GM13977 (cell line): ENCODE measurements around the gene CD48.

Source experiments
- DNase-seq: peaks from one replicate; pipeline ENCODE4 v3.0.0; 2012; ENCODE audit warnings: low spot score
- in situ Hi-C: fragments of 300-500 bp; cut with MboI; formaldehyde crosslinking; loops from one replicate; pipeline ENCODE4 v1.12.0; 2022; ENCODE audit warnings: low sequenced_read_pairs, low pct_unique_long_range_greater_than_20kb, mixed read lengths, inconsistent platforms; ENCODE audit not compliant: unreplicated experiment
- TF ChIP-seq, protein P1 (sequence below): IDR thresholded peaks from 2 replicates; pipeline ENCODE4 v1.5.1; 2012; ENCODE audit warnings: mild to moderate bottlenecking, control low read depth; ENCODE audit not compliant: insufficient read depth; ENCODE audit errors: extremely low read depth, missing control alignments

Gene CD48

DNA sequence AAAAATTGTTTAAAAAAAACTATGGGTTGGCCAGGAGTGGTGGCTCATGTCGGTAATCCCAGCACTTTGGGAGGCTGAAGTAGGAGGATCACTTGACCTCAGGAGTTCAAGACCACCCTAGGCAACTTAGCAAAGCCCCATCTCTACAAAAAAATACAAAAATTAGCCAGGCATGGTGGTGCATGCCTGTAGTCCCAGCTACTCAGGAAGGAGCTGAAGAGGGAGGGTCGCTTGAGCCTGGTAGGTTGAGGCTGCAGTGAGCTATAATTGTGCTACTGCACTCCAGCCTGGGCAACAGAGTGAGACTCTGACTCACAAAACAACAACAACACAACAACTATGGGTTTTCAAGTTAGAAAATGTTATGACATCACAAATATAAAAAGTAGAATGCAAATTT, 43.8 kb upstream of the CD48 start:
- in situ Hi-C loops: no loop called here
- TF ChIP-seq, protein P1, sequence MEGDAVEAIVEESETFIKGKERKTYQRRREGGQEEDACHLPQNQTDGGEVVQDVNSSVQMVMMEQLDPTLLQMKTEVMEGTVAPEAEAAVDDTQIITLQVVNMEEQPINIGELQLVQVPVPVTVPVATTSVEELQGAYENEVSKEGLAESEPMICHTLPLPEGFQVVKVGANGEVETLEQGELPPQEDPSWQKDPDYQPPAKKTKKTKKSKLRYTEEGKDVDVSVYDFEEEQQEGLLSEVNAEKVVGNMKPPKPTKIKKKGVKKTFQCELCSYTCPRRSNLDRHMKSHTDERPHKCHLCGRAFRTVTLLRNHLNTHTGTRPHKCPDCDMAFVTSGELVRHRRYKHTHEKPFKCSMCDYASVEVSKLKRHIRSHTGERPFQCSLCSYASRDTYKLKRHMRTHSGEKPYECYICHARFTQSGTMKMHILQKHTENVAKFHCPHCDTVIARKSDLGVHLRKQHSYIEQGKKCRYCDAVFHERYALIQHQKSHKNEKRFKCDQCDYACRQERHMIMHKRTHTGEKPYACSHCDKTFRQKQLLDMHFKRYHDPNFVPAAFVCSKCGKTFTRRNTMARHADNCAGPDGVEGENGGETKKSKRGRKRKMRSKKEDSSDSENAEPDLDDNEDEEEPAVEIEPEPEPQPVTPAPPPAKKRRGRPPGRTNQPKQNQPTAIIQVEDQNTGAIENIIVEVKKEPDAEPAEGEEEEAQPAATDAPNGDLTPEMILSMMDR: no peak
- DNase-seq: no peak

DNA sequence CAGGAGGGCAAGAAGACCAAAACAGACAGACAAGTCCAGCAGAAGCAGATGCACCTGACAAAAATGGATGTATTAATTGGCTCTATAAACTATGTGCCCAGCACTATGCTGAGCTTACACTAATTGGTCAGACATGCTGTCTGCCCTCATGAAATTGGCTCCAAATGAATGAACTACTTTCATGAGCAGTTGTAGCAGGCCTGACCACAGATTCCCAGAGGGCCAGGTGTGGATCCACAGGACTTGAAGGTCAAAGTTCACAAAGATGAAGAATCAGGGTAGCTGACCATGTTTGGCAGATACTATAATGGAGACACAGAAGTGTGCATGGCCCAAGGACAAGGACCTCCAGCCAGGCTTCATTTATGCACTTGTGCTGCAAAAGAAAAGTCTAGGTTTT, 42.0 kb upstream of the CD48 start:
- TF ChIP-seq, protein P1: no peak
- in situ Hi-C loops: no loop called here
- DNase-seq: no peak

DNA sequence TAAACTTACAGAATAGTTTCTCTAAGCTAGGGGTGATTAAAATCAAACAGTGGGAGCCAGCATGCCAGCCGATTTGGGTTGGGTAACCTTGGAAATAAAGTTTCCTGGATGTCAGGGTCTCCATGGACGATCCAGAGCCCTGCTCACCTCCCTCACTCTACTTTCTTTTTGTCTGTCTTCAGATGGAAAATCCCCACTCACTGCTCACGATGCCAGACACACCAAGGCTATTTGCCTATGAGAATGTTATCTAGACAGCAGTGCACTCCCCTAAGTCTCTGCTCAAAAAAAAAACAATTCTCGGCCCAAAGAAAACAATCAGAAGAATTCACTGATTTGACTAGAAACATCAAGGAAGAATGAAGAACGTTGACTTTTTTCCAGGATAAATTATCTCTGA, 41.3 kb upstream of the CD48 start:
- TF ChIP-seq, protein P1: no peak
- in situ Hi-C loops: no loop called here
- no peak for DNase-seq

DNA sequence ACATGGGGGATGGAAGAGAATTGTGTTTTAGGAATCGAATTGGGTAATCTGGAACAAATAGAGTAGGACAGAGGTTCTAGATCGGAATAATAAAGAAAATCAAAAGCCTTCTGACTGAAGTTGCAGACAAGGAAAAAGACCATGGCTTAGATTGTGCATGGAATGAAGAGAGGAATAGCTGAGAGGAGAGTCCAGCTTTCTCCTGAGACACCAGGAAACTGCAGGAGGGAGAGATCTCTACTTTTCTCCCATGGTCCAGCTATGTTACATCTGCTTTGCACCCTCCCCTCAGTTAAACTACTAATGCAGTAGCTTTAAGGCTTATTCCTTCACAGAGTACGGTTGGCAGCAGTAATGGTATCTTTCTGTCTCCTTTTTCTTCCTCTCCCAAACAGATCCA, 40.8 kb upstream of the CD48 start:
- no peak for DNase-seq
- TF ChIP-seq, protein P1: no peak
- in situ Hi-C loops: no loop called here

DNA sequence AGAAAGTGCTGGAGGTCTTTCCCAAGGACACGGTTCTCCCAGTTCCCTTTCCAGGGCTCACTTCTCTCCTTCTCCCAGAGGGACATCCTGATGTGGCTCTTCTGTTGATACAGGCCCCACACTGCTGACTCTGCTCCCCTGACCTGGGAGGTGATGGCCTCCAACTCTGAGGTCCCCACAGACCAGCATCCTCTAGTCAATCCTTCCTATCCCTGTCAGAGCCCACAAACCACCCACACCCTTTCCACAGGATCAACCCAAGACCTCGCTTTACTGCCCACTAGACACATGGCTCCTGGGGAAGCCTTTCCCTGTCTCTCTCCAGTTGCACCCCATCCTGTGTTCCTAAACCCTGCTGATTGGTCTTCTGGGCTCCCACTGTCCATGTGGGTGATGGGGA, 39.0 kb upstream of the CD48 start:
- TF ChIP-seq, protein P1: no peak
- in situ Hi-C loops: no loop called here
- DNase-seq: no peak

DNA sequence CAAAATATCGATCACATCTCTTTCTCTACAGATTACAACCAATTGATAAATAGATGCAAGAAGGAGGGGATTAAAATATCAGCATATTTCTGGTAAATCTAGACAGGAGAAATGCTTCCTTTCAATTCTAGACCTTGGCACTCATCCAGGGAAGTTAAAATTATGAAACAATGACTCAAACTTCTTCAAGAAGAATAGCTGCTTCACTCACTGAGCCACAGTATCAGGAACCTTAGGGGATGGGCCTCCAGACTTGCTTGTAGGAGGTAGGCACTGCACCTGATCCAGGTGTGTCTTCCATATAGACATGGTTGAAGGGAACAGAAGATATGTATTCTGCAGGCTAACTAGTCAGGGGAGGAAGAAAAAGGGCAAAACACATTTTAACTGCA, 37.3 kb upstream of the CD48 start:
- TF ChIP-seq, protein P1: no peak
- in situ Hi-C loops: no loop called here
- no peak for DNase-seq
